Esophagus muscularis mucosa (tissue), 4 donors: ENCODE results near the gene HRCT1. TPM values are rescaled to one million over a fixed set of nuclear protein-coding genes. Genes with fewer than 3 reads are reported as not detected.

Source experiments
- DNase-seq: peaks from one replicate; pipeline ENCODE4 v3.0.0-alpha.2; 2017; ENCODE audit errors: extremely low spot score
- H3K27ac ChIP-seq, 4 donors: fragments of 200-600 bp; sonication (generic); replicated peaks in 1 of 4; 1 replicate in 3 of 4; 2 replicates in 1 of 4; pipeline ENCODE4 v1.5.1; 2016 to 2019; ENCODE audit warnings: mild to moderate bottlenecking in 1 of 4
- H3K27me3 ChIP-seq, 4 donors: fragments of 200-600 bp; sonication (generic); one replicate each; pipeline versions ENCODE4 v1.5.1 to v1.6.0; 2016 to 2019
- H3K36me3 ChIP-seq, 4 donors: fragments of 200-600 bp; sonication (generic); one replicate each; pipeline ENCODE4 v1.5.1; 2016 to 2019
- H3K4me1 ChIP-seq, 4 donors: fragments of 200-600 bp; sonication (generic); one replicate each; pipeline ENCODE4 v1.5.1; 2016 to 2019
- H3K4me3 ChIP-seq, 4 donors: fragments of 200-600 bp; sonication (generic); 1 replicate in 2 of 4; 2 replicates in 2 of 4; pipeline ENCODE4 v1.5.1; 2016 to 2019; ENCODE audit warnings: mild to moderate bottlenecking in 4 of 4, moderate library complexity in 1 of 4
- H3K9me3 ChIP-seq, 4 donors: fragments of 200-600 bp; sonication (generic); 1 replicate in 3 of 4; 2 replicates in 1 of 4; pipeline ENCODE4 v1.5.1; 2016 to 2019
- CTCF ChIP-seq, 3 experiments: fragments of 200-600 bp in 2 of 3; fragments of 450-650 bp in 1 of 3; sonication (generic) in 2 of 3; IDR thresholded peaks; one replicate each; pipeline ENCODE4 v1.5.1; 2017 to 2019; ENCODE audit warnings: antibody characterized with exemption in 3 of 3, mild to moderate bottlenecking in 2 of 3, moderate library complexity in 1 of 3
- EP300 ChIP-seq: sonication (generic); formaldehyde crosslinking; IDR thresholded peaks from one replicate; pipeline ENCODE4 v1.6.1; 2017; ENCODE audit warnings: antibody characterized with exemption
- POLR2A ChIP-seq: fragments of 450-650 bp; IDR thresholded peaks from one replicate; pipeline ENCODE4 v1.6.1; 2017; ENCODE audit warnings: antibody characterized with exemption, moderate library complexity, mild to moderate bottlenecking, low read depth
- POLR2AphosphoS5 ChIP-seq, 2 donors: sonication (generic); formaldehyde crosslinking; IDR thresholded peaks; one replicate each; pipeline ENCODE4 v1.6.1; 2017; ENCODE audit warnings: antibody characterized with exemption in 2 of 2
- WGBS: methylation state at CpG from one replicate; pipeline ENCODE4 v1.1.5; 2018; 5-methylcytosine and 5-hydroxymethylcytosine counted together
- intact Hi-C: fragments of 100-400 bp; cut with DNase I; formaldehyde crosslinking; loops from one replicate; pipeline ENCODE4 v1.15.1; 2023
- total RNA-seq, 4 donors: library from RNA; depleted of rRNA; stranded (reverse); fragments of >200 nt; gene quantifications; one replicate each; pipeline versions ENCODE4 v1.1.0 to v1.2.1, GENCODE V29; 2016

HRCT1 gene
- total RNA-seq, 4 donors from 2014 or later, result 3.7 to 53.0 (median 15.6) TPM

DNA sequence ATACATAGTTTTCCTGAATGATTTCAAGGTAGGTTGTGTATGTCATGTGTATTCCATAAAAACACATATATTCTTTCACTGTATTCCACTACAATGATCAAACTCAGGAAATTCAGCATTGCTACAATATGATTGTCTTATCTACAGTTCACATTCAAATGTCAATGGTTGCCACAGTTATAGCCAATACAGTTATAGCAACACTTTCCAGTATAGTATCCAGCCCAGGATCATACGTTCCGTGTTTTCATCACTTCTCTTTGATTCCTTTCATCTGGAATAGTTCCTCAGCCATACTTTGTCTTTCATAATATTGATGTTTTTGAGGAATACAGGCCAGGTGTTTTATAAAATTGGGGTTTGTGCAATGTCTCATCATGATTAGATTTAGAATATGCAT is 42.4 kb downstream of the HRCT1 start:
- Histone ChIP-seq H3K4me3 (no peak overlapping the region), H3K27ac (no peak overlapping the region), H3K27me3 (no peaks in the 10 kb centered on the region), H3K4me1 (peaks cover 6 to 18% (median 13%) of the 10 kb centered on the region in 4 donors), H3K36me3 (no peaks in the 10 kb centered on the region), H3K9me3 (no peaks in the 10 kb centered on the region)
- no peak for TF ChIP-seq POLR2A
- TF ChIP-seq POLR2AphosphoS5 (IDR thresholded peaks at IDR 0.05), result no peak
- no peak for TF ChIP-seq CTCF (IDR thresholded peaks at IDR 0.05)
- intact Hi-C loops, result no loop called here
- DNase-seq, result no peak
- WGBS, result 75% methylated on average over 2 of the region's 2 CpGs

GRCh38 chr9:35948901-35949318 is 42.9 kb downstream of the HRCT1 start:
- intact Hi-C loops, result no loop called here
- TF ChIP-seq EP300, result no peak
- TF ChIP-seq POLR2AphosphoS5 (IDR thresholded peaks at IDR 0.05), result no peak
- TF ChIP-seq CTCF (IDR thresholded peaks at IDR 0.05), result no peak
- no peak for TF ChIP-seq POLR2A
- Histone ChIP-seq H3K27ac (no peak overlapping the region), H3K4me1 (peaks cover 6 to 18% (median 13%) of the 10 kb centered on the region in 4 donors), H3K9me3 (no peaks in the 10 kb centered on the region), H3K4me3 (no peak overlapping the region), H3K36me3 (no peaks in the 10 kb centered on the region), H3K27me3 (no peaks in the 10 kb centered on the region)
- WGBS, result 74% methylated on average over 2 of the region's 2 CpGs
- DNase-seq, result no peak

DNA sequence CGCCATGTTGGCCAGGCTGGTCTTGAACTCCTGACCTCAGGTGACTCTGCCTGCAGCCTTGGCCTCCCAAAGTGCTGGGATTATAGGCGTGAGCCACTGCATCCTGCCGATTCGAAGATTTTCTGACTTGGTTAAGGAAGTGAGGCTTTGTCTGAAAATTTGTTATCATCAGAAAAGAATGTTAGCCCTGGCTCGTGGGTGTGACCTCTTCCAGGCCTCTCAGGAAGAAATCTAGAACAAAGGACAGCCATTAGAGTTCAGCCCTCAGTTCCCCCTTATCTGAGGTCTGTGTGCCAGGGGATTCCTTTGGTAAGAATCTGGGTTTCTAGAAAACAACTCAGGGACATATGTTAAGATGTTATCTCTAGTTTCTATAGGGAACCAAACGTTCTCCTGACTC is 45.7 kb downstream of the HRCT1 start:
- Histone ChIP-seq H3K36me3 (no peaks in the 10 kb centered on the region), H3K27ac (peak overlapping the region in 2 of 4 donors; percentile 12 to 27), H3K27me3 (no peaks in the 10 kb centered on the region), H3K4me1 (peaks cover 0 to 11% (median 4%) of the 10 kb centered on the region in 4 donors), H3K9me3 (no peaks in the 10 kb centered on the region), H3K4me3 (no peak overlapping the region)
- DNase-seq, result no peak
- TF ChIP-seq POLR2A (no peak), POLR2AphosphoS5 (IDR thresholded peaks at IDR 0.05) (peak in 1 of 2 donors; percentile 36)
- intact Hi-C loops, result no loop called here
- 70% methylated on average over 6 of the region's 6 CpGs for WGBS

- no peaks in the 10 kb centered on the region for H3K9me3 ChIP-seq
- no peak for DNase-seq
- no peak overlapping the region for H3K27ac ChIP-seq
- H3K27me3 ChIP-seq, result peaks cover 0 to 8% (median 0%) of the 10 kb centered on the region in 4 donors
- TF ChIP-seq EP300, result no peak
- no peak for TF ChIP-seq POLR2A
- no peak for TF ChIP-seq POLR2AphosphoS5 (IDR thresholded peaks at IDR 0.05)
- TF ChIP-seq CTCF (IDR thresholded peaks at IDR 0.05), result no peak
- no peaks in the 10 kb centered on the region for H3K36me3 ChIP-seq
- intact Hi-C loops, result no loop called here
- peaks cover 0 to 11% (median 4%) of the 10 kb centered on the region in 4 donors for H3K4me1 ChIP-seq
- 82% methylated on average over 6 of the region's 6 CpGs for WGBS
- no peak overlapping the region for H3K4me3 ChIP-seq
Observed at GRCh38 chr9:35952526-35953191, 46.7 kb downstream of the HRCT1 start.

DNA sequence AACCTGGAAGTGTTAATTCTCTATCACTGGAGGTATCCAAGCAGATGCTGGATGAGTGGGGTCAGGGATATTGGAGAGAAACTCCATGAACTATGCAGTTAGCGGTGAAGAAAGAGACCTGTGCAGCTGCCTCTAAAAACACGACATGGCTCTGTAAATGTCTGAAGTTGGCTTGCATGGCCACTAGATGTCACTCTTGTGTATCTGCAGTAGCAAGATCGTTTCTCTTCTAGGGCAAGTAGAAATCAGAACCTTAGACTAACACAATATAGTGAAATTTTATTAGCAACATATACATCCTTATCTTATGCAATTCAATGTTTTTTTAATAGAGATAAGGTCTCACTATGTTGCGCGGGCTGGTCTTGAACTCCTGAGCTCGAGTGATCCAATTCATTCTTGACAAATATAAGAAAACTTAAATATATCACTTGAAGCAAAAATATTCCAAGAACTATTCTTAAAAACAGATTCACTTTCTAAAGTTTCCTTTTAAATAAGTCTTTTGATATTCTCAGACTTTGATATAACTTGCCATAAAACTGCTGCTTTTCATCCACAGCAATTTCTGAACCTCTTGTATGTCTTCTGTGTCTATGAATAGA is 49.0 kb downstream of the HRCT1 start:
- no peaks in the 10 kb centered on the region for H3K9me3 ChIP-seq
- no peak for TF ChIP-seq EP300
- TF ChIP-seq POLR2AphosphoS5 (IDR thresholded peaks at IDR 0.05), result no peak
- TF ChIP-seq CTCF (IDR thresholded peaks at IDR 0.05), result peak; percentile 80 to 90 (median 83)
- TF ChIP-seq POLR2A, result no peak
- no peaks in the 10 kb centered on the region for H3K36me3 ChIP-seq
- no peak overlapping the region for H3K27ac ChIP-seq
- DNase-seq, result no peak
- H3K4me1 ChIP-seq, result peaks cover 0 to 5% (median 4%) of the 10 kb centered on the region in 4 donors
- intact Hi-C loops, result loop anchor here (2.0 kb wide), 1 partner anchor 68 kb away; no protein-coding TSS in a partner anchor
- peaks cover 0 to 9% (median 0%) of the 10 kb centered on the region in 4 donors for H3K27me3 ChIP-seq
- no peak overlapping the region for H3K4me3 ChIP-seq
- WGBS, result 12% methylated on average over 6 of the region's 6 CpGs
